GM18507 (cell line): ENCODE results near the gene CTDP1.
"Not testable (repeated sequence)": the region's sequence is repeated elsewhere in the genome, so short reads cannot be mapped to it uniquely, and the experiment has no call there.

Experiments
- DNase-seq: peaks from one replicate; pipeline ENCODE4 v3.0.0; 2011; ENCODE audit warnings: low read depth; ENCODE audit not compliant: insufficient read length; ENCODE audit errors: extremely low spot score
- FAIRE-seq: peaks from 2 replicates; lab custom pipeline; 2011; peaks lifted over from hg19 to GRCh38; lab: Jason Lieb, UNC

Gene CTDP1

GRCh38 chr18:79751918-79752578 lies 72.4 kb downstream of the CTDP1 start:
- FAIRE-seq, DNase-seq: not testable (repeated sequence)

DNA sequence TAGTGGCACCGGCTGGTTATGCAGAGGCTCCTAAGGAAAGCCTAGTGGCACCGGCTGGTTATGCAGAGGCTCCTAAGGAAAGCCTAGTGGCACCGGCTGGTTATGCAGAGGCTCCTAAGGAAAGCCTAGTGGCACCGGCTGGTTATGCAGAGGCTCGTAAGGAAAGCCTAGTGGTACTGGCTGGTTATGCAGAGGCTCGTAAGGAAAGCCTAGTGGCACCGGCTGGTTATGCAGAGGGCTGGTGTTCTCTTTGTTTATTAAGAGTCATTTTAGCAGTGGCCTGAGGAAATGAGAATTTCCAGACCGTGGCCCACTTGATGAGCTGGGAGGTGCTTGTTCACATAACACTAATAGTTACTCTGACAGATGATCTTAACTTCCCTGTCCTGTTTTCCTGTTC lies 73.3 kb downstream of the CTDP1 start:
- FAIRE-seq, DNase-seq: not testable (repeated sequence)

- DNase-seq: no peak
- FAIRE-seq: no peak
Measured at GRCh38 chr18:79753391-79753851, 73.8 kb downstream of the CTDP1 start.

- no peak for FAIRE-seq
- DNase-seq: no peak
Measured at GRCh38 chr18:79754022-79754761, 74.6 kb downstream of the CTDP1 start.

GRCh38 chr18:79754831-79755351 lies 75.3 kb downstream of the CTDP1 start:
- no peak for FAIRE-seq

GRCh38 chr18:79755496-79756142 lies 76.0 kb downstream of the CTDP1 start:
- FAIRE-seq (no peak), DNase-seq (no peak)

More at GRCh38 chr18:79754831-79755351, 75.3 kb downstream of the CTDP1 start:
- no peak for DNase-seq

GRCh38 chr18:79756143-79756500 lies 76.5 kb downstream of the CTDP1 start:
- no peak for FAIRE-seq
- no peak for DNase-seq

- no peak for FAIRE-seq
- no peak for DNase-seq
Measured at GRCh38 chr18:79756826-79757225, 77.2 kb downstream of the CTDP1 start.

DNA sequence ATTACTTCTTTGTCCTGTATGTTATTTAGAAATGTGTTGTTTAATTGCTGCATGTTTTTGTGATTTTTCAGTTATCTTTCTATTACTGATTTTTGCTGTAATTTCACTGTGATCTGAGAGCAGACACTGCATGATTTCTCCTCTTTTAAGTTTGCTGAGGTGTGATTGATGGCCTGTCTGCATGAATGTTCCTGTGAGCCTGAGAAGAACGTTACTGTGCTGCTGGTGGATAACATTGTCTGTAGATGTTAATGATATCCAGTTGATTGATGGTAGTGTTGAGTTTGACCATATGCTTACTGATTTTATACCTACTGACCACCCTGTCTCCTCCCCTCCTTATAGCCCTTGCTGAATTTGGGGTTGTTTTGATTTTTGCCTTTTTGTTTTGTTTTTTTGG lies 80.7 kb downstream of the CTDP1 start:
- FAIRE-seq: no peak
- DNase-seq: no peak

GRCh38 chr18:79760881-79761280 lies 81.3 kb downstream of the CTDP1 start:
- no peak for FAIRE-seq
- DNase-seq: no peak

GRCh38 chr18:79763407-79763806 lies 83.8 kb downstream of the CTDP1 start:
- DNase-seq (no peak), FAIRE-seq (no peak)

DNA sequence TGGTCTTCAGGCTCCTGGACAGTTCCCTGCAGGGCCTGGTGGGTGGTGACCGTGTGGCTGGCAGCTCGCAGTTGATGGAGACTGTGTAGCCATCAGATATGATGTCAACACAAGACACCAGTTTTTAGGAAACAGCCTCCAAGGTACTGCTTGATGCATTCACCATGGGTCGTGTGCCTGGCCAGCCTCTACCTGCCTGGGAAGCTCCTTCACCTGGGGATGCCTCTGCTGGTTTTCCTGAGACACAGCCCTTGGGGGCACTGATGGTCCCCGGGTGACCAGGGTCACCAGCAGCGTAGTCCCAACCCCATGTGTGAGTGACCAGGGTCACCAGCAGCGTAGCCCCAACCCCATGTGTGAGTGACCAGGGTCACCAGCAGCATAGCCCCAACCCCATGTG lies 84.5 kb downstream of the CTDP1 start:
- DNase-seq (no peak), FAIRE-seq (no peak)

GRCh38 chr18:79765491-79766245 lies 86.1 kb downstream of the CTDP1 start:
- FAIRE-seq (no peak), DNase-seq (no peak)

DNA sequence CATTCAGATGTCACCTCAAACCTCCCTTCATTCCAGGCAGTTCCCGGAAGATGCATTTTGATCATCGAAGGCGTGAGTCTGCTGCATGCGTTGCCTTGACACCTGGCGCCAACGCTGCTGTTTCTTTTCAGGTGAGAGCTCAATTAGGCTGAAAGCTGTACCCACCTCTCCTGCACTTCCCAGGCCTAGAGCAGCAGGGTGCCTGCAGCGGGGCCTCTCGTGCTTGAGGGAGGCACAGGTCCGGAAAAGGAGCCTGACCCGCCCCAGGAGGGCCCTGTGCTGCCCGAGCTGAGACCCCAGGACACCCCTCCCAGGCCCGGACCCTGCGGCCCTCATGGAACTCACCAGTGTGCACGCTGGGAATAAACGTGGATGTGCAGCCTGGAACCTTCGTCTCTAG lies 86.7 kb downstream of the CTDP1 start:
- no peak for DNase-seq
- no peak for FAIRE-seq

GRCh38 chr18:79768745-79769144 lies 89.1 kb downstream of the CTDP1 start:
- DNase-seq: no peak
- no peak for FAIRE-seq

DNA sequence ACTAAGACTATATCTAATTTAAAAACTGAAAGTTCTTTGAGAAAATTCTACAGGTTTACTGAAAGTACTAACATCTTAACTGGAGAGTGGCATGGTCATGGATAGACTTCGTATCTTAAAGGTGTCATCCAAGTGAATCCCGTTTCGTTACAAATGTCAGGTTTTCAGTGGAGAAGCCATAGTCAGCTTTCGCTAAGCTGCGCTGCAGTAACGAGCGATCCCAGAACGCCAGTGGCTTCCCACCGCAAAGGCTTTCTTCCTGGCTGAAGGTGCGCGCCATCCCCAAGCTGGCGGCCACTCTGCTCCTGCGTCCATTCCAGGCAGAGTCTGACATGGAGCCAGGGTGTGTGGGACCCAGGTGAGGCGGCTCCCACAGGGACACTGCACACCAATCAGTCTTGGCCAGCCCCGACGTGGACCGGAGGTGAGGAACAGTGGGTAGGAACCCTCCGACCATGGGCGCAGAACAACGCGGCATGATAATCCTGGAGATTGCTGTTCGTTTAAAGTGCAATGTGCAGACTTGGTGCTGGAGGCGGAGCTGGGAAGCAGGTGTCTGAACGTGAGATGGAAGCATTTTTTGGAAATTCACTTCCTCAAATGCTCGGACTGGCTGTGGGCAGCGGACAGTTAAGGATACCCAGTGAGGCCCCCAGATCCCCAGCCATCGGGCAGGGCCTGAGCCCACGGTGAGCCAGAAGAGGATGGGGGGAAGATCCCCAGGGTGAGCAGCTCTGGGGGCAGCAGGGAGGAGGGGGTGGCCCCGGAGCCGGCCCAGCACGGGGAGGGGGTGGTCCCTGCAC lies 90.3 kb downstream of the CTDP1 start:
- no peak for FAIRE-seq
- DNase-seq: no peak

DNA sequence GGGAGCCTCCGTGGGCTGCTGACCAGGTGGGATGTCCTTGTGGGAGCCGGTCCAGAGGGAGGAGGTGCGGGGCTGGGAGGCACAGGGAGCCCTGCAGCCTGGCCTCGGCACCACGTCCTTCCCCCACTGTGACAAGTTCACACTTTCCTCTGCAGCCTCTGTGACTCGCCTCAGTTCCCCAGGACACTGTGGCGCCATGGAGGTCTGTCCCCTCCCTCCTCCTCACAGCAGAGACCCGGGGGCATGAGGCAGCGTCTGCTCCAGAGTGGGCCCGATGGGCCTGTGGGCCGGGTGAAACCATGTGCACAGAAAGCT lies 90.9 kb downstream of the CTDP1 start:
- no peak for DNase-seq
- FAIRE-seq: no peak

GRCh38 chr18:79770826-79771225 lies 91.2 kb downstream of the CTDP1 start:
- DNase-seq (no peak), FAIRE-seq (no peak)

DNA sequence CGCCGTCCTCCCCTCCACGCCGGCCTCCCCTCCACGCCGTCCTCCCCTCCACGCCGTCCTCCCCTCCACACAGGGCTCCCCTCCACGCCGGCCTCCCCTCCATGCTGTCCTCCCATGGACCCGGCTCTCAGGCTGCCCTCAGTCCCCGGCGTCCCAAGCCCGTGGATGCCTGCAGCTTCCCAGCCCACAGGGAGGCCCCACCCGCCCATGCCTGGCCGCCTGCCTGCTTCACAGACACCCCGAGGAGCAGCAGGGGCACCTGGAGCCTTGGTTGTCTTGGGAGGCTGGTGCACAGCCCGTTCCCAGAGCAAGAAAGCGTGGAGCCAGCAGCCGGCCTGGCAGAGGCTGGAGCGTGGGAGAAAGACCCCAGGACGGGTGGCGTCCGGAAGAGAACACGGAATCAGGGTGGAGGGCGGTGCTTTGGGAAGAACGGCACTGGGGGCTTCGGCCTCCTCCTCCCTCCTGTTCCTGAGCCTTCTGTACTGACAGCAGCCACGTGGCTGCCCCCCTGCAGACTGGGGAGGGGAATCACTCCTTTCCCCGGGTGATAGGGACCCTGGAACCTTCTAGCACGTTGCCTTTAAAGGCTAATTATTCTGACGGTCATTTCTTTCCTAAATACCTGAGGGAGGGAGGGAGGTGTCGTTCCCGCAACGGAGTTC lies 92.0 kb downstream of the CTDP1 start:
- no peak for DNase-seq
- FAIRE-seq: no peak
